HG03442 (cell line): ENCODE results near the gene OR2V2.
"Not testable (repeated sequence)": the region's sequence is repeated elsewhere in the genome, so short reads cannot be mapped to it uniquely, and the experiment has no call there.

Experiments
- ATAC-seq: cut with Tn5 transposase; IDR thresholded peaks from one replicate; pipeline ENCODE4 v1.9.1; 2021; ENCODE audit warnings: mild to moderate bottlenecking, moderate library complexity; ENCODE audit not compliant: unreplicated experiment

Gene OR2V2

GRCh38 chr5:181114844-181115778, 32.3 kb upstream of the OR2V2 start:
- ATAC-seq: no peak

GRCh38 chr5:181118369-181118768, 29.0 kb upstream of the OR2V2 start:
- ATAC-seq: no peak

GRCh38 chr5:181119105-181119504, 28.3 kb upstream of the OR2V2 start:
- ATAC-seq: no peak

- no peak for ATAC-seq
These were observed 27.1 kb upstream of the OR2V2 start for GRCh38 chr5:181120306-181120705.

GRCh38 chr5:181120761-181121160, 26.6 kb upstream of the OR2V2 start:
- ATAC-seq: no peak

- no peak for ATAC-seq
These were observed 25.5 kb upstream of the OR2V2 start for GRCh38 chr5:181121675-181122561.

GRCh38 chr5:181124526-181124925, 22.9 kb upstream of the OR2V2 start:
- ATAC-seq: no peak

GRCh38 chr5:181126841-181127240, 20.5 kb upstream of the OR2V2 start:
- no peak for ATAC-seq

- ATAC-seq: no peak
These were observed 19.9 kb upstream of the OR2V2 start for GRCh38 chr5:181127456-181127855.

GRCh38 chr5:181127907-181128626, 19.3 kb upstream of the OR2V2 start:
- no peak for ATAC-seq

- ATAC-seq: no peak
These were observed 17.8 kb upstream of the OR2V2 start for GRCh38 chr5:181129601-181130000.

GRCh38 chr5:181130081-181130480, 17.3 kb upstream of the OR2V2 start:
- ATAC-seq: not testable (repeated sequence)

GRCh38 chr5:181130832-181131496, 16.4 kb upstream of the OR2V2 start, which contains the start of gene OR2V1:
Gene OR2V1, minus strand, starts transcription at chr5:181131169. Its CDS starts 5,865 bp downstream, at chr5:181125304.
- ATAC-seq: no peak

- no peak for ATAC-seq
These were observed 15.9 kb upstream of the OR2V2 start for GRCh38 chr5:181131514-181131913.

- no peak for ATAC-seq
These were observed 14.3 kb upstream of the OR2V2 start for GRCh38 chr5:181133083-181133482.

GRCh38 chr5:181133610-181134231, 13.7 kb upstream of the OR2V2 start:
- ATAC-seq: no peak

- ATAC-seq: no peak
These were observed 13.1 kb upstream of the OR2V2 start for GRCh38 chr5:181134259-181134658.

GRCh38 chr5:181136361-181136955, 10.9 kb upstream of the OR2V2 start:
- ATAC-seq: no peak

- ATAC-seq: no peak
These were observed 9.1 kb upstream of the OR2V2 start for GRCh38 chr5:181138258-181138657.

- ATAC-seq: no peak
These were observed 6.6 kb upstream of the OR2V2 start for GRCh38 chr5:181140766-181141165.
